CD4-positive, alpha-beta T cell treated with Interleukin-15 for 1 hour (primary cell): ENCODE measurements around the gene PRTN3.

Experiments used
- DNase-seq: peaks from one replicate; pipeline ENCODE4 v3.0.0-alpha.2; 2020

PRTN3 gene

GRCh38 chr19:884420-885211 lies 43.8 kb downstream of the PRTN3 start:
- no peak for DNase-seq

GRCh38 chr19:885536-886224 lies 44.9 kb downstream of the PRTN3 start:
- DNase-seq = no peak

GRCh38 chr19:887072-887471 lies 46.3 kb downstream of the PRTN3 start:
- DNase-seq = no peak

DNA sequence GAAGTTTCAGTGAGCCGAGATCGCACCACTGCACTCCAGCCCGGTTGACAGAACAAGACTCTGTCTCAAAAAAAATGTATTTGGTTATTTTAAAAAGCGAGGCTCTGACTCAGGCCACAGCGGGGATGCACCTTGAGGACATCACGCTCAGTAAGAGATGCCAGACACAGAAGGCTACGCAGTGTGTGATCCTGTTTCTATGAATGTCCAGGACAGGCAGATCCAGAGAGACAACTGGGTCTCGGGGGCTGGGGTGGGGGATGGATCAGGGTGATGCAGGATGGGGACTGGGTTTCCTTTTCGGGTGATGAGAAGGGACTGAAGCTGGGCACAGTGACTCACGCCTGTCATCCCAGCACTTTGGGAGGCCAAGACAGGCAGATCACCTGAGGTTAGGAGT lies 46.8 kb downstream of the PRTN3 start:
- no peak for DNase-seq

DNA sequence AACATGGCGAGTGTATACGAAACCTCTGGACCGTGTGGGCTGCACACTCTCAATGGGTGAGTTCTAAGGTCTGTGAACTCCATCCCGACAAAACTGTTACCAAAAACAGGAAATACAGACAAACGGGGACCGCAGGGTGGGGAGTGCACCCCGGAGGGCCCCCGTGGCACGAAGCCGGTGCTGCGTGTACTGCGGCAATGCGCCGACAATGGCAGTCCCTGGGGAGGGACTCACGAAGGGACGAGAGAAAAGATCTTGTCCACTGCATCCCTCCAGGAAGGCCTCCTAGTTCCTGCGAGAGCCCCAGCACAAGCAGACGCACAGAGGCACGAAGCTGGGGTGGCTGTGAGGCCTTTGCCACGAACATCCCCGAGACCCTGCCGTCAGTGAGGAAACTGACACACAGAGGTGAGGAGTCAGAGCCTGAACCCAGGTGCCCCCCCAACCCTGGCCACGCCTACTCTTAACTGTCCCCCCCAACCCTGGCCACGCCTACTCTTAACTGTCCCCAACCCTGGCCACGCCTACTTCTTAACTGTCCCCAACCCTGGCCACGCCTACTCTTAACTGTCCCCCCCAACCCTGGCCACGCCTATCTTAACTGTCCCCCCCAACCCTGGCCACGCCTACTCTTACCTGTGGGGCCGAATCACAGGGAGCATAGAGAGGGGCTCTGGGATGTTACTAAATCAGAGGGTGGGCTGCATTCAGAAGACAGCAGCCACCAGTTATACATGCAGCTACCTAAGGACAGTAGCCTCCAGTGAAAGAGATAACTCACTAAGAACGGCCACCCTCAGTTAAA lies 48.0 kb downstream of the PRTN3 start:
- peak; percentile 71 for DNase-seq

DNA sequence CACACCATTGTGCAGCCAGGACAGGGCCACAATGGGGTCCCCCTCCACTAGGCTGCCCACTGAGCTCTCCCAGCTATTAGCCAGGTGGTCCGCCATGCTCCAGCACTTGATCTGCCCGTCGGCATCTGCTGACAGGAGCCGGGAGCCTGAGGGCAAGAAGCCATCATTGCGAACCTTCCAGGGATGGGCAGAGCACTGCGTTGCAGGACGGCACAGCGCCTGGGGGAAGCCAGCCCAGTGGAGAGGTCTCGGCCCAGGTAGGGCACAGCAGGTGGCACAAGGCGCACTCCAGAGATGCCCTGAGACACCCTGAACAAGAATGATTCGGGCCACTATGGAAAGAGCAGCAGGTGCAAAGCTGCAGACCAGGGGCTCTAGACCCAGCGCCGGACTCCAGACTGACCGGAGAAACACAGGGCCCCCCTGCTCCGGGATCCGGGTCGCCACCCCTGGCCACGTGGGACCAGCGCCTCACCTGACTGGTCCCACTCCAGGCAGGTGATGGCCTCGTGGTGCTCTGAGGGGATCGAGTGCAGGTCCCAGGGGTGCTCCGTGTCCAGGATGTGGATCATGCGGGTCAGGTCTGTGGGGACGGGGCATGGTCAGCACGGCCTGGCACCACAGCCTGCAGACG lies 49.0 kb downstream of the PRTN3 start:
- DNase-seq = no peak

DNA sequence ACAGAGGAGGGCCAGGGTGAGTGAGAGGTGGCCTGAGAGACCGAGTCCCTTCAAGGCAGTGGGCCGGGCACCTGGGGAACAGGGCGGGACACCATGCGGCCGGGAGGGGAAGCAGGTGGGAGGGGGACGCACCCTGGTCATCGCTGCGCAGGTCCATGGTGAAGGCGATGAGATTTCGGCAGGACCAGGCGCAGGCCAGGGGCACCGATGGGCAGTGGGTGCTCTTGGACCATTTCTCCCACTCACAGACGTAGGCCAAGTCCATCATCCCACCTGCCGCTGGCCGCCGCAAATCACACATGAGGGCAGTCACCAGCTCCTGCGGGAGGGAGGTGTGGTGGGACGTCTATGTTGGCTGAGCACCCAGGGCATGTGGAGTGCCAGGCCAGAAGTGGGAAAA lies 50.0 kb downstream of the PRTN3 start:
- DNase-seq = no peak

- peak; percentile 35 for DNase-seq
Measured at GRCh38 chr19:891421-892200, 50.8 kb downstream of the PRTN3 start.

GRCh38 chr19:892243-892893 lies 51.6 kb downstream of the PRTN3 start:
- DNase-seq = no peak

GRCh38 chr19:892894-893689 lies 52.3 kb downstream of the PRTN3 start, which contains the start of the genes MED16 and RNU6-9:
Gene MED16, minus strand, starts transcription at chr19:893187. Its CDS starts 2,056 bp downstream, at chr19:891131.
Gene RNU6-9, plus strand, starts transcription at chr19:893484.
- DNase-seq = peak; percentile 92

- no peak for DNase-seq
Measured at GRCh38 chr19:896434-896833, 55.6 kb downstream of the PRTN3 start.

- no peak for DNase-seq
Measured at GRCh38 chr19:896999-897398, 56.2 kb downstream of the PRTN3 start.

- DNase-seq = no peak
Measured at GRCh38 chr19:897442-898039, 56.7 kb downstream of the PRTN3 start.
